ENCODE data around the gene GTF3C1. TPM values are rescaled to one million over a fixed set of nuclear protein-coding genes. Genes with fewer than 3 reads are reported as not detected.

Gene GTF3C1
- total RNA-seq, 2 donors from 2014 or later, result 38.7 to 161 TPM

DNA sequence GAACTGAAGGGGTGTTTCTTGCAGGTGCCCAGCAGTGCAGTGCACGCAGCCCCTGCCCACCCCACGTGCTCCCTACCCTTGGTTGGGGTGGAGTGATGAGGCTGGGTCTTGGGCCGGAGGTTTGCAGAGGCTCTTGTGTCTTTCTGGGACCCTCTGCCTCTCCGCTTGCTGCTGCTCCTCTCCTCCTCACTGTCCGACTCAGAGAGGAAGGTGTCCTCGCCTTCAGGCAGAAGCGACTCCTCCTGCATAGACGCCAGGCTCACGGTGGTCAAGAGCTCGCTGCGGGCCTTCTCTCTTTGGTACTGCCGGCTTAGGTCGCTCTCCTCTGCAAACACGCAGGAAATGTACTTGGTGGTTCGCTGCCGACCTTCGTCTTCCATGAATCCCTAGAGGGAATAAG, 42.9 kb downstream of the GTF3C1 start:
- no peak overlapping the region for H3K4me3 ChIP-seq
- DNase-seq, result no peak
- TF ChIP-seq, protein P1, sequence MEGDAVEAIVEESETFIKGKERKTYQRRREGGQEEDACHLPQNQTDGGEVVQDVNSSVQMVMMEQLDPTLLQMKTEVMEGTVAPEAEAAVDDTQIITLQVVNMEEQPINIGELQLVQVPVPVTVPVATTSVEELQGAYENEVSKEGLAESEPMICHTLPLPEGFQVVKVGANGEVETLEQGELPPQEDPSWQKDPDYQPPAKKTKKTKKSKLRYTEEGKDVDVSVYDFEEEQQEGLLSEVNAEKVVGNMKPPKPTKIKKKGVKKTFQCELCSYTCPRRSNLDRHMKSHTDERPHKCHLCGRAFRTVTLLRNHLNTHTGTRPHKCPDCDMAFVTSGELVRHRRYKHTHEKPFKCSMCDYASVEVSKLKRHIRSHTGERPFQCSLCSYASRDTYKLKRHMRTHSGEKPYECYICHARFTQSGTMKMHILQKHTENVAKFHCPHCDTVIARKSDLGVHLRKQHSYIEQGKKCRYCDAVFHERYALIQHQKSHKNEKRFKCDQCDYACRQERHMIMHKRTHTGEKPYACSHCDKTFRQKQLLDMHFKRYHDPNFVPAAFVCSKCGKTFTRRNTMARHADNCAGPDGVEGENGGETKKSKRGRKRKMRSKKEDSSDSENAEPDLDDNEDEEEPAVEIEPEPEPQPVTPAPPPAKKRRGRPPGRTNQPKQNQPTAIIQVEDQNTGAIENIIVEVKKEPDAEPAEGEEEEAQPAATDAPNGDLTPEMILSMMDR (IDR thresholded peaks at IDR 0.05), result no peak
- TF ChIP-seq POLR2A (IDR thresholded peaks at IDR 0.05), result no peak
- intact Hi-C loops (cut with DNase I), result no loop called here
- H3K27me3 ChIP-seq, result no peaks in the 10 kb centered on the region
- no peak for ATAC-seq
- no peak overlapping the region for H3K27ac ChIP-seq
- no peaks in the 10 kb centered on the region for H3K4me1 ChIP-seq
- WGBS, 2 donors, result 94 to 95% methylated on average over 16 to 17 of the region's 17 CpGs
- no peaks in the 10 kb centered on the region for H3K9me3 ChIP-seq
- peaks cover 6 to 72% of the 10 kb centered on the region in 2 donors for H3K36me3 ChIP-seq (replicated peaks in 1 of 2; ENCODE audit: insufficient read depth in 1 of 2, low read depth in 2 of 2)

DNA sequence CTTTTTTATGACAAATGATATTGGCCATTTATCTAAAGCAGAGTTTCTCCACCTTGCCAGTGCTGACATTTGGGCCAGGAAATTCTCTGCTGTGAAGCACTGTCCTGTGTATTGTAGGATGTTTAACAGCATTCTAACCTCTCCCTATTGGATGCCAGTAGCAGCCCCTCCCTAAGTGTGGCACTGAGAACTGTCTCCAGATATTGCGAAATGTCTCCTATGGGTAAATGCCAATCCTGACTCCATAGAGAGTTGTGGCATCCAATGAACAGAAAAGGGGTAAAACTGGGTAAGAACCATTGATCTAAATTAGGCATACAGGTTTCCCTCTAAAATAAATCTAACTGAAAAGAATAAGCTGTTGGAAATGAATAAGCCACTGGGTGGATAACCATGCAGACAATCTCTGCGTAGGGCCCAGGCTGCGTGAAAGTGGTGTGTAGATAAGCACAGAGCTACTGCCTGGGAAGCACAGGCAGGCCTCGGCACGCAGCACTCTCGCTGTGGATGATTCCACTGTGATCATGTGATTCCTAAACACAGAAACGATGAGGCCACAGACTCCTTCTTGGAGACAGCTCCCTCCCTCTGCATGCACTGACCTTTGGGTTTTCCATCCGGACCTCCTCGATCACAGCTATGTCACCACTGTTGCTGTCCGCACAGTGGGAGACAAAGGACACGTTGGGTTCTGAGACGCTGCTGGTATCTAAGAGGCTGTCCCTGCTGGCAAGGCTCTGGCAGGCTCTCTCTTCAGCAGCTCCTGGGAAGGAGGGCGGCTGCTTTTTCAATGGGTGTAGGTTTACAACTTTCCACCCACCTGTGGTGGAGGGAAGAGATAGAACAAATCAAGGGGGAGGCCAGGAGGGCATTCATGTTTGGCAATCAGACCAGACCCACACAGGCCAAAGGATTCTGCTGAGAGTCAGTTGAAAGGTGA, 44.1 kb downstream of the GTF3C1 start:
- Histone ChIP-seq H3K36me3 (replicated peaks in 1 of 2; ENCODE audit: insufficient read depth in 1 of 2, low read depth in 2 of 2) (peaks cover 6 to 72% of the 10 kb centered on the region in 2 donors), H3K9me3 (no peaks in the 10 kb centered on the region), H3K27ac (no peak overlapping the region), H3K4me1 (no peaks in the 10 kb centered on the region), H3K27me3 (no peaks in the 10 kb centered on the region), H3K4me3 (no peak overlapping the region)
- DNase-seq, result no peak
- no peak for TF ChIP-seq POLR2A (IDR thresholded peaks at IDR 0.05)
- TF ChIP-seq, protein P1 (IDR thresholded peaks at IDR 0.05), result no peak
- intact Hi-C loops (cut with DNase I), result no loop called here
- ATAC-seq, result no peak
- whole genome bisulfite sequencing, 2 donors, result 87 to 95% methylated on average over 13 of the region's 13 CpGs

DNA sequence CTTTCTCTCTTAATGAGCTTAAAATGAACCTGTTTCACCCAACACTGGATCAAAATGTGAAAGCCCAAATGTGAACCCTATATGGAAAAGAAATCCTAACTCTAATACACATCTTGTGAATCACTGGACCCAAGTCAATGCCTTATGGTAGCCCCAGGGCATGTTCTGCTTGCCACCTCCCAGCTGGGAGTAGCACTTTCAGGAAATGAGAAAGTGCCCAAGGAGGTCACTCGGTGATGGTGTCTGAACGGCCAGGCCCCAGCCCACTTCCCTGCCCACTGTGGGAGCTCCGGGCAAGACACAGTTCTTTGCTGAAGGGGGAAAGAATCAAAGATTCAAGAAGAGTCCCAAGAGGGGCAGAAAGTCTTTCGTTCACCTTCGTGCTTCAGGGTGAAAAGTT, 46.1 kb downstream of the GTF3C1 start:
- Histone ChIP-seq H3K4me1 (no peaks in the 10 kb centered on the region), H3K27ac (no peak overlapping the region), H3K4me3 (no peak overlapping the region), H3K9me3 (no peaks in the 10 kb centered on the region), H3K27me3 (no peaks in the 10 kb centered on the region), H3K36me3 (replicated peaks in 1 of 2; ENCODE audit: insufficient read depth in 1 of 2, low read depth in 2 of 2) (peaks cover 6 to 77% of the 10 kb centered on the region in 2 donors)
- 70 to 85% methylated on average over 5 of the region's 5 CpGs for WGBS, 2 donors
- intact Hi-C loops (cut with DNase I), result no loop called here
- ATAC-seq, result no peak
- DNase-seq, result no peak
- TF ChIP-seq POLR2A (IDR thresholded peaks at IDR 0.05), result no peak
- TF ChIP-seq, protein P1 (IDR thresholded peaks at IDR 0.05), result no peak

DNA sequence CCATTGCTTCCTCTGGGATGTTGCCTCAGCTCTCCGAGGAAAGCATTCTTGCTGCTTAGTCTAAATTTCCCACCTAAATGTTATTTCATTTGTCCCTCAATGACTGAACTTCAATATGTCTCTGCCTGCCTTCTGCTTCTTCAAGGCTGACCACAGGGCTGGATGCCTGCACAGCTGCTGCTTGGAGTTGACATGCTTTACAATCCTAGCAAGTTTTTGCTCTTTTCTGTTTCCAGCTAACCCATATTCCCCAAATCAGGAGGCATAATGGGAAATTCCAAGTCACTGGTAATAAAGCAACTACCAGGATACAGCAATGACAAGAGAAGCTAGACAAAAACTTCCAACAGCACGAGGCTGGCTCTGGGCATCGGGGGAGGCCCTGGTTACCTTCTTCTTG, 48.9 kb downstream of the GTF3C1 start:
- H3K9me3 ChIP-seq, result no peaks in the 10 kb centered on the region
- DNase-seq (no peak), ATAC-seq (no peak)
- H3K4me3 ChIP-seq, result no peak overlapping the region
- peaks cover 2 to 71% of the 10 kb centered on the region in 2 donors for H3K36me3 ChIP-seq (replicated peaks in 1 of 2; ENCODE audit: insufficient read depth in 1 of 2, low read depth in 2 of 2)
- intact Hi-C loops (cut with DNase I), result no loop called here
- H3K27ac ChIP-seq, result no peak overlapping the region
- H3K4me1 ChIP-seq, result no peaks in the 10 kb centered on the region
- H3K27me3 ChIP-seq, result no peaks in the 10 kb centered on the region
- no peak for TF ChIP-seq POLR2A (IDR thresholded peaks at IDR 0.05)
- TF ChIP-seq, protein P1 (IDR thresholded peaks at IDR 0.05), result no peak
- WGBS, 2 donors, result 91 to 96% methylated on average over 3 of the region's 3 CpGs
